ENCODE results near the gene TUBA4A. TPM values are rescaled to one million over a fixed set of nuclear protein-coding genes. Genes with fewer than 3 reads are reported as not detected.
A peak's percentile ranks its signal among the peaks of the same experiment; 100 is the strongest.

Gene TUBA4A
- total RNA-seq, 4 donors from 2014 or later, result 33.2 to 89.3 (median 56.2) TPM

- Histone ChIP-seq H3K27me3 (peaks cover 2% of the 10 kb centered on the region), H3K27ac (peak overlapping the region; percentile 8 to 95 (median 92)), H3K9me3 (no peaks in the 10 kb centered on the region), H3K4me1 (peaks cover 0 to 30% (median 4%) of the 10 kb centered on the region in 3 donors), H3K4me3 (peak overlapping the region; percentile 38 to 65), H3K36me3 (no peaks in the 10 kb centered on the region)
- 5 to 15% methylated on average over 16 to 34 of the region's 67 CpGs for WGBS, 2 donors (ENCODE audit: low coverage in 1 of 2)
- ATAC-seq, result peak; percentile 90
- peak; percentile 62 to 73 for TF ChIP-seq POLR2A (IDR thresholded peaks at IDR 0.05)
- TF ChIP-seq EP300 (IDR thresholded peaks at IDR 0.05), result no peak
- TF ChIP-seq POLR2AphosphoS5 (IDR thresholded peaks at IDR 0.05), result peak; percentile 68
- TF ChIP-seq, protein P1, sequence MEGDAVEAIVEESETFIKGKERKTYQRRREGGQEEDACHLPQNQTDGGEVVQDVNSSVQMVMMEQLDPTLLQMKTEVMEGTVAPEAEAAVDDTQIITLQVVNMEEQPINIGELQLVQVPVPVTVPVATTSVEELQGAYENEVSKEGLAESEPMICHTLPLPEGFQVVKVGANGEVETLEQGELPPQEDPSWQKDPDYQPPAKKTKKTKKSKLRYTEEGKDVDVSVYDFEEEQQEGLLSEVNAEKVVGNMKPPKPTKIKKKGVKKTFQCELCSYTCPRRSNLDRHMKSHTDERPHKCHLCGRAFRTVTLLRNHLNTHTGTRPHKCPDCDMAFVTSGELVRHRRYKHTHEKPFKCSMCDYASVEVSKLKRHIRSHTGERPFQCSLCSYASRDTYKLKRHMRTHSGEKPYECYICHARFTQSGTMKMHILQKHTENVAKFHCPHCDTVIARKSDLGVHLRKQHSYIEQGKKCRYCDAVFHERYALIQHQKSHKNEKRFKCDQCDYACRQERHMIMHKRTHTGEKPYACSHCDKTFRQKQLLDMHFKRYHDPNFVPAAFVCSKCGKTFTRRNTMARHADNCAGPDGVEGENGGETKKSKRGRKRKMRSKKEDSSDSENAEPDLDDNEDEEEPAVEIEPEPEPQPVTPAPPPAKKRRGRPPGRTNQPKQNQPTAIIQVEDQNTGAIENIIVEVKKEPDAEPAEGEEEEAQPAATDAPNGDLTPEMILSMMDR (IDR thresholded peaks at IDR 0.05), result peak in 3 of 4 experiments; percentile 99 to 100 (median 100)
Observed at GRCh38 chr2:219294356-219295351, 40.9 kb upstream of the TUBA4A start.

- ATAC-seq, result no peak
- Histone ChIP-seq H3K4me1 (peaks cover 0 to 35% (median 4%) of the 10 kb centered on the region in 3 donors), H3K27ac (peak overlapping the region in 3 of 4 donors; percentile 90 to 95 (median 95)), H3K4me3 (no peak overlapping the region), H3K9me3 (no peaks in the 10 kb centered on the region), H3K36me3 (no peaks in the 10 kb centered on the region), H3K27me3 (no peaks in the 10 kb centered on the region)
- TF ChIP-seq POLR2AphosphoS5 (IDR thresholded peaks at IDR 0.05) (no peak), EP300 (IDR thresholded peaks at IDR 0.05) (no peak), POLR2A (IDR thresholded peaks at IDR 0.05) (no peak)
- TF ChIP-seq, protein P1 (IDR thresholded peaks at IDR 0.05), result no peak
- 52% methylated on average over 4 of the region's 5 CpGs; no CpG with 5 or more reads in 1 of the 2 donors for WGBS, 2 donors (ENCODE audit: low coverage in 1 of 2)
Observed at GRCh38 chr2:219293736-219294231, 40.1 kb upstream of the TUBA4A start.

DNA sequence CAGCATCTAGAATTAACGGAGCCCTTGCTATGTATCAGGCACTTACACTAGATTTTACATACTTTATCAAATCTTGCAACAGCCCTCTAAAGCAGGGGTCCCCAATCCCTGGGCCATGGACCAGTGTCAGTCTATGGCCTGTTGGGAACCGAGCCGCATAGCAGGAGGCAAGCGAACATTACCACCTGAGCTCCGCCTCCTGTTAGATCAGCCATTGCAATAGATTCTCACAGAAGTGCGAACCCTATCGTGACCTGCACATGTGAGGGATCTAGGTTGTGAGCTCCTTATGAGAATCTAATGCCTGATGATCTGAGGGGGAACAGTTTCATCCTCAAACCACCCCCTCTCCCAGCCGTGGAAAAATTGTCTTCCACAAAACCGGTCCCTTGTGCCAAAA lies 38.9 kb upstream of the TUBA4A start:
- Histone ChIP-seq H3K9me3 (no peaks in the 10 kb centered on the region), H3K4me3 (no peak overlapping the region), H3K27me3 (no peaks in the 10 kb centered on the region), H3K36me3 (no peaks in the 10 kb centered on the region), H3K27ac (no peak overlapping the region), H3K4me1 (peaks cover 0 to 31% (median 4%) of the 10 kb centered on the region in 3 donors)
- TF ChIP-seq EP300 (IDR thresholded peaks at IDR 0.05) (no peak), POLR2A (IDR thresholded peaks at IDR 0.05) (no peak), POLR2AphosphoS5 (IDR thresholded peaks at IDR 0.05) (no peak)
- TF ChIP-seq, protein P1 (IDR thresholded peaks at IDR 0.05), result no peak
- WGBS, 2 donors (ENCODE audit: low coverage in 1 of 2), result 89 to 94% methylated on average over 5 to 7 of the region's 9 CpGs
- no peak for ATAC-seq

GRCh38 chr2:219291910-219292490 lies 38.3 kb upstream of the TUBA4A start:
- no peak overlapping the region for H3K27ac ChIP-seq
- H3K4me3 ChIP-seq, result no peak overlapping the region
- H3K36me3 ChIP-seq, result no peaks in the 10 kb centered on the region
- no peak for ATAC-seq
- H3K4me1 ChIP-seq, result peaks cover 0 to 31% (median 4%) of the 10 kb centered on the region in 3 donors
- no peaks in the 10 kb centered on the region for H3K9me3 ChIP-seq
- TF ChIP-seq POLR2A (IDR thresholded peaks at IDR 0.05) (no peak), POLR2AphosphoS5 (IDR thresholded peaks at IDR 0.05) (no peak), EP300 (IDR thresholded peaks at IDR 0.05) (no peak)
- TF ChIP-seq, protein P1 (IDR thresholded peaks at IDR 0.05), result no peak
- 86 to 100% methylated on average over 2 of the region's 4 CpGs for WGBS, 2 donors (ENCODE audit: low coverage in 1 of 2)
- H3K27me3 ChIP-seq, result no peaks in the 10 kb centered on the region

Measured in gastroesophageal sphincter (tissue), 4 donors.